ENCODE results near the gene HMG20B.

GRCh38 chr19:3623716-3624115, 51.0 kb downstream of the HMG20B start:
- TF ChIP-seq, protein P1, sequence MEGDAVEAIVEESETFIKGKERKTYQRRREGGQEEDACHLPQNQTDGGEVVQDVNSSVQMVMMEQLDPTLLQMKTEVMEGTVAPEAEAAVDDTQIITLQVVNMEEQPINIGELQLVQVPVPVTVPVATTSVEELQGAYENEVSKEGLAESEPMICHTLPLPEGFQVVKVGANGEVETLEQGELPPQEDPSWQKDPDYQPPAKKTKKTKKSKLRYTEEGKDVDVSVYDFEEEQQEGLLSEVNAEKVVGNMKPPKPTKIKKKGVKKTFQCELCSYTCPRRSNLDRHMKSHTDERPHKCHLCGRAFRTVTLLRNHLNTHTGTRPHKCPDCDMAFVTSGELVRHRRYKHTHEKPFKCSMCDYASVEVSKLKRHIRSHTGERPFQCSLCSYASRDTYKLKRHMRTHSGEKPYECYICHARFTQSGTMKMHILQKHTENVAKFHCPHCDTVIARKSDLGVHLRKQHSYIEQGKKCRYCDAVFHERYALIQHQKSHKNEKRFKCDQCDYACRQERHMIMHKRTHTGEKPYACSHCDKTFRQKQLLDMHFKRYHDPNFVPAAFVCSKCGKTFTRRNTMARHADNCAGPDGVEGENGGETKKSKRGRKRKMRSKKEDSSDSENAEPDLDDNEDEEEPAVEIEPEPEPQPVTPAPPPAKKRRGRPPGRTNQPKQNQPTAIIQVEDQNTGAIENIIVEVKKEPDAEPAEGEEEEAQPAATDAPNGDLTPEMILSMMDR (IDR thresholded peaks at IDR 0.05; ENCODE audit: poor library complexity, severe bottlenecking), result no peak
- no peak for TF ChIP-seq POLR2AphosphoS5 (IDR thresholded peaks at IDR 0.05)
- no peak for TF ChIP-seq EZH2 (IDR thresholded peaks at IDR 0.05; ENCODE audit: borderline replicate concordance, insufficient read depth, low read length, poor library complexity, severe bottlenecking)
- no peak for TF ChIP-seq TAF1 (IDR thresholded peaks at IDR 0.05; ENCODE audit: low read depth)
